SK-N-SH treated with all-trans-retinoic acid at 6 μM for 48 hours (cell line): ENCODE results near the gene FRK.

Source experiments
- ATAC-seq: fragments of 200-7000 bp; cut with Tn5 transposase; 3 replicates; pipeline ENCODE4 v1.9.1; 2020; ENCODE audit warnings: mild to moderate bottlenecking, moderate library complexity
- ARNTL ChIP-seq: fragments of 450-650 bp; formaldehyde crosslinking; IDR thresholded peaks from 2 replicates; pipeline ENCODE4 v1.5.0; 2020; ENCODE audit warnings: low read depth, mild to moderate bottlenecking, moderate library complexity, borderline replicate concordance
- BACH2 ChIP-seq: fragments of 250-450 bp; sonication (Bioruptor Pico); IDR thresholded peaks from 2 replicates; pipeline ENCODE4 v1.9.0; 2021; ENCODE audit warnings: mild to moderate bottlenecking, borderline replicate concordance
- CSDC2 ChIP-seq: fragments of 250-450 bp; sonication (Bioruptor Pico); IDR thresholded peaks from 2 replicates; pipeline ENCODE4 v1.5.0; 2020; ENCODE audit warnings: mild to moderate bottlenecking, moderate library complexity
- ESRRG ChIP-seq: fragments of 250-450 bp; sonication (Bioruptor Pico); IDR thresholded peaks from 2 replicates; pipeline ENCODE4 v1.6.1; 2021; ENCODE audit warnings: mild to moderate bottlenecking
- GLIS3 ChIP-seq: fragments of 250-450 bp; sonication (Bioruptor Pico); IDR thresholded peaks from 2 replicates; pipeline ENCODE4 v1.5.0; 2020; ENCODE audit warnings: mild to moderate bottlenecking, moderate library complexity
- ISL1 ChIP-seq: fragments of 250-450 bp; sonication (Bioruptor Pico); IDR thresholded peaks from 2 replicates; pipeline ENCODE4 v2.1.2; 2022; ENCODE audit warnings: mild to moderate bottlenecking, moderate library complexity
- OSR1 ChIP-seq: fragments of 250-450 bp; sonication (Bioruptor Pico); IDR thresholded peaks from 2 replicates; pipeline ENCODE4 v1.8.0; 2022; ENCODE audit warnings: moderate library complexity, mild to moderate bottlenecking, inconsistent platforms
- POU6F1 ChIP-seq: fragments of 250-450 bp; sonication (Bioruptor Pico); IDR thresholded peaks from 2 replicates; pipeline ENCODE4 v1.8.0; 2021; ENCODE audit warnings: low read depth, mild to moderate bottlenecking, moderate library complexity, borderline replicate concordance
- PPARA ChIP-seq: fragments of 250-450 bp; sonication (Bioruptor Pico); IDR thresholded peaks from 2 replicates; pipeline ENCODE4 v1.5.0; 2020; ENCODE audit warnings: mild to moderate bottlenecking, borderline replicate concordance
- RARB ChIP-seq: fragments of 250-450 bp; sonication (Bioruptor Pico); IDR thresholded peaks from 2 replicates; pipeline ENCODE4 v1.8.0; 2021; ENCODE audit warnings: mild to moderate bottlenecking, moderate library complexity
- TCF4 ChIP-seq: fragments of 250-450 bp; sonication (Bioruptor Pico); IDR thresholded peaks from 2 replicates; pipeline ENCODE4 v1.8.0; 2021; ENCODE audit warnings: mild to moderate bottlenecking, moderate library complexity, borderline replicate concordance
- TOX ChIP-seq: fragments of 250-450 bp; sonication (Bioruptor Pico); IDR thresholded peaks from 2 replicates; pipeline ENCODE4 v1.8.0; 2021; ENCODE audit warnings: mild to moderate bottlenecking, moderate library complexity, borderline replicate concordance
- ZC3H10 ChIP-seq: fragments of 250-450 bp; sonication (Bioruptor Pico); IDR thresholded peaks from 2 replicates; pipeline ENCODE4 v1.5.1; 2021; ENCODE audit warnings: mild to moderate bottlenecking, moderate library complexity
- ZFP3 ChIP-seq: fragments of 250-450 bp; sonication (Bioruptor Pico); IDR thresholded peaks from 2 replicates; pipeline ENCODE4 v1.5.0; 2020; ENCODE audit warnings: mild to moderate bottlenecking, moderate library complexity
- ZFP30 ChIP-seq: fragments of 450-650 bp; formaldehyde crosslinking; IDR thresholded peaks from 2 replicates; pipeline ENCODE4 v1.5.0; 2022; ENCODE audit warnings: mild to moderate bottlenecking, moderate library complexity
- ZNF565 ChIP-seq: fragments of 450-650 bp; formaldehyde crosslinking; conservative IDR thresholded peaks from 2 replicates; pipeline ENCODE4 v1.5.0; 2020; ENCODE audit warnings: low read depth, mild to moderate bottlenecking, moderate library complexity
- ZNF70 ChIP-seq: fragments of 450-650 bp; formaldehyde crosslinking; IDR thresholded peaks from 2 replicates; pipeline ENCODE4 v1.5.0; 2020; ENCODE audit warnings: mild to moderate bottlenecking, moderate library complexity
- ZNF8 ChIP-seq: fragments of 450-650 bp; formaldehyde crosslinking; IDR thresholded peaks from 2 replicates; pipeline ENCODE4 v1.5.0; 2020; ENCODE audit warnings: mild to moderate bottlenecking, moderate library complexity
- TF ChIP-seq, protein P1 (sequence below): fragments of 250-450 bp; sonication (Bioruptor Pico); IDR thresholded peaks from 2 replicates; pipeline ENCODE4 v1.5.0; 2020; ENCODE audit warnings: mild to moderate bottlenecking, moderate library complexity
- TF ChIP-seq, protein P2 (sequence below): fragments of 250-450 bp; sonication (Bioruptor Pico); IDR thresholded peaks from 2 replicates; pipeline ENCODE4 v1.5.1; 2020; ENCODE audit warnings: low read depth, mild to moderate bottlenecking, moderate library complexity
- TF ChIP-seq, protein P3 (sequence below): fragments of 250-450 bp; sonication (Bioruptor Pico); IDR thresholded peaks from 2 replicates; pipeline ENCODE4 v1.8.0; 2020; ENCODE audit warnings: mild to moderate bottlenecking, moderate library complexity, borderline replicate concordance
- TF ChIP-seq, protein P4 (sequence below): fragments of 250-450 bp; sonication (Bioruptor Pico); IDR thresholded peaks from 2 replicates; pipeline ENCODE4 v1.5.1; 2021; ENCODE audit warnings: mild to moderate bottlenecking, moderate library complexity

The FRK gene

GRCh38 chr6:115909923-115910546 lies 150.7 kb downstream of the FRK start:
- no peak for ATAC-seq
- no peak for TF ChIP-seq ZNF70 (CRISPR knock-in tag)
- no peak for TF ChIP-seq ZNF8
- TF ChIP-seq CSDC2 (CRISPR knock-in tag): no peak
- TF ChIP-seq PPARA: no peak
- TF ChIP-seq ZFP30 (CRISPR knock-in tag): no peak
- no peak for TF ChIP-seq ZC3H10 (CRISPR knock-in tag)
- no peak for TF ChIP-seq ZFP3 (CRISPR knock-in tag)
- no peak for TF ChIP-seq ARNTL (CRISPR knock-in tag)
- TF ChIP-seq, protein P1, sequence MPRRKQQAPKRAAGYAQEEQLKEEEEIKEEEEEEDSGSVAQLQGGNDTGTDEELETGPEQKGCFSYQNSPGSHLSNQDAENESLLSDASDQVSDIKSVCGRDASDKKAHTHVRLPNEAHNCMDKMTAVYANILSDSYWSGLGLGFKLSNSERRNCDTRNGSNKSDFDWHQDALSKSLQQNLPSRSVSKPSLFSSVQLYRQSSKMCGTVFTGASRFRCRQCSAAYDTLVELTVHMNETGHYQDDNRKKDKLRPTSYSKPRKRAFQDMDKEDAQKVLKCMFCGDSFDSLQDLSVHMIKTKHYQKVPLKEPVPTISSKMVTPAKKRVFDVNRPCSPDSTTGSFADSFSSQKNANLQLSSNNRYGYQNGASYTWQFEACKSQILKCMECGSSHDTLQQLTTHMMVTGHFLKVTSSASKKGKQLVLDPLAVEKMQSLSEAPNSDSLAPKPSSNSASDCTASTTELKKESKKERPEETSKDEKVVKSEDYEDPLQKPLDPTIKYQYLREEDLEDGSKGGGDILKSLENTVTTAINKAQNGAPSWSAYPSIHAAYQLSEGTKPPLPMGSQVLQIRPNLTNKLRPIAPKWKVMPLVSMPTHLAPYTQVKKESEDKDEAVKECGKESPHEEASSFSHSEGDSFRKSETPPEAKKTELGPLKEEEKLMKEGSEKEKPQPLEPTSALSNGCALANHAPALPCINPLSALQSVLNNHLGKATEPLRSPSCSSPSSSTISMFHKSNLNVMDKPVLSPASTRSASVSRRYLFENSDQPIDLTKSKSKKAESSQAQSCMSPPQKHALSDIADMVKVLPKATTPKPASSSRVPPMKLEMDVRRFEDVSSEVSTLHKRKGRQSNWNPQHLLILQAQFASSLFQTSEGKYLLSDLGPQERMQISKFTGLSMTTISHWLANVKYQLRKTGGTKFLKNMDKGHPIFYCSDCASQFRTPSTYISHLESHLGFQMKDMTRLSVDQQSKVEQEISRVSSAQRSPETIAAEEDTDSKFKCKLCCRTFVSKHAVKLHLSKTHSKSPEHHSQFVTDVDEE (CRISPR knock-in tag): no peak
- no peak for TF ChIP-seq BACH2 (CRISPR knock-in tag)
- no peak for TF ChIP-seq ESRRG (CRISPR knock-in tag)
- TF ChIP-seq ISL1: no peak
- no peak for TF ChIP-seq TCF4 (CRISPR knock-in tag)
- TF ChIP-seq OSR1 (CRISPR knock-in tag): no peak
- no peak for TF ChIP-seq POU6F1 (CRISPR knock-in tag)

- TF ChIP-seq, protein P2, sequence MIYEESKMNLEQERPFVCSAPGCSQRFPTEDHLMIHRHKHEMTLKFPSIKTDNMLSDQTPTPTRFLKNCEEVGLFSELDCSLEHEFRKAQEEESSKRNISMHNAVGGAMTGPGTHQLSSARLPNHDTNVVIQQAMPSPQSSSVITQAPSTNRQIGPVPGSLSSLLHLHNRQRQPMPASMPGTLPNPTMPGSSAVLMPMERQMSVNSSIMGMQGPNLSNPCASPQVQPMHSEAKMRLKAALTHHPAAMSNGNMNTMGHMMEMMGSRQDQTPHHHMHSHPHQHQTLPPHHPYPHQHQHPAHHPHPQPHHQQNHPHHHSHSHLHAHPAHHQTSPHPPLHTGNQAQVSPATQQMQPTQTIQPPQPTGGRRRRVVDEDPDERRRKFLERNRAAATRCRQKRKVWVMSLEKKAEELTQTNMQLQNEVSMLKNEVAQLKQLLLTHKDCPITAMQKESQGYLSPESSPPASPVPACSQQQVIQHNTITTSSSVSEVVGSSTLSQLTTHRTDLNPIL (CRISPR knock-in tag): no peak
- no peak for TF ChIP-seq ZFP30 (CRISPR knock-in tag)
- no peak for ATAC-seq
These were observed 151.7 kb downstream of the FRK start for GRCh38 chr6:115908906-115909559.

GRCh38 chr6:115905471-115905870 lies 155.2 kb downstream of the FRK start:
- TF ChIP-seq, protein P3, sequence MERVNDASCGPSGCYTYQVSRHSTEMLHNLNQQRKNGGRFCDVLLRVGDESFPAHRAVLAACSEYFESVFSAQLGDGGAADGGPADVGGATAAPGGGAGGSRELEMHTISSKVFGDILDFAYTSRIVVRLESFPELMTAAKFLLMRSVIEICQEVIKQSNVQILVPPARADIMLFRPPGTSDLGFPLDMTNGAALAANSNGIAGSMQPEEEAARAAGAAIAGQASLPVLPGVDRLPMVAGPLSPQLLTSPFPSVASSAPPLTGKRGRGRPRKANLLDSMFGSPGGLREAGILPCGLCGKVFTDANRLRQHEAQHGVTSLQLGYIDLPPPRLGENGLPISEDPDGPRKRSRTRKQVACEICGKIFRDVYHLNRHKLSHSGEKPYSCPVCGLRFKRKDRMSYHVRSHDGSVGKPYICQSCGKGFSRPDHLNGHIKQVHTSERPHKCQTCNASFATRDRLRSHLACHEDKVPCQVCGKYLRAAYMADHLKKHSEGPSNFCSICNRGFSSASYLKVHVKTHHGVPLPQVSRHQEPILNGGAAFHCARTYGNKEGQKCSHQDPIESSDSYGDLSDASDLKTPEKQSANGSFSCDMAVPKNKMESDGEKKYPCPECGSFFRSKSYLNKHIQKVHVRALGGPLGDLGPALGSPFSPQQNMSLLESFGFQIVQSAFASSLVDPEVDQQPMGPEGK: no peak
- TF ChIP-seq TCF4 (CRISPR knock-in tag) (no peak), ARNTL (CRISPR knock-in tag) (no peak), BACH2 (CRISPR knock-in tag) (no peak), ISL1 (no peak), GLIS3 (CRISPR knock-in tag) (no peak), ESRRG (CRISPR knock-in tag) (no peak), TOX (CRISPR knock-in tag) (no peak), ZFP30 (CRISPR knock-in tag) (no peak), ZNF565 (CRISPR knock-in tag) (no peak), PPARA (no peak), ZNF70 (CRISPR knock-in tag) (no peak), POU6F1 (CRISPR knock-in tag) (no peak), OSR1 (CRISPR knock-in tag) (no peak), ZNF8 (no peak), ZFP3 (CRISPR knock-in tag) (no peak), RARB (CRISPR knock-in tag) (no peak)
- TF ChIP-seq, protein P4, sequence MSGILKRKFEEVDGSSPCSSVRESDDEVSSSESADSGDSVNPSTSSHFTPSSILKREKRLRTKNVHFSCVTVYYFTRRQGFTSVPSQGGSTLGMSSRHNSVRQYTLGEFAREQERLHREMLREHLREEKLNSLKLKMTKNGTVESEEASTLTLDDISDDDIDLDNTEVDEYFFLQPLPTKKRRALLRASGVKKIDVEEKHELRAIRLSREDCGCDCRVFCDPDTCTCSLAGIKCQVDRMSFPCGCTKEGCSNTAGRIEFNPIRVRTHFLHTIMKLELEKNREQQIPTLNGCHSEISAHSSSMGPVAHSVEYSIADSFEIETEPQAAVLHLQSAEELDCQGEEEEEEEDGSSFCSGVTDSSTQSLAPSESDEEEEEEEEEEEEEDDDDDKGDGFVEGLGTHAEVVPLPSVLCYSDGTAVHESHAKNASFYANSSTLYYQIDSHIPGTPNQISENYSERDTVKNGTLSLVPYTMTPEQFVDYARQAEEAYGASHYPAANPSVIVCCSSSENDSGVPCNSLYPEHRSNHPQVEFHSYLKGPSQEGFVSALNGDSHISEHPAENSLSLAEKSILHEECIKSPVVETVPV (CRISPR knock-in tag): no peak
- TF ChIP-seq, protein P2 (CRISPR knock-in tag): no peak
- no peak for ATAC-seq
